ENCODE measurements around the gene SLC66A1.

SLC66A1 gene

GRCh38 chr1:19352839-19353238, 40.7 kb downstream of the SLC66A1 start:
- no peak overlapping the region for H3K4me3 ChIP-seq (ENCODE audit: low read depth, low read length)
- TF ChIP-seq POLR2A (IDR thresholded peaks at IDR 0.05; ENCODE audit: extremely low read depth, insufficient read length) = no peak
- TF ChIP-seq CTCF (IDR thresholded peaks at IDR 0.05; ENCODE audit: low read depth, low read length) = no peak
- no peak for TF ChIP-seq MYC (IDR thresholded peaks at IDR 0.05; ENCODE audit: low read depth, low read length)
- no peak for TF ChIP-seq MAX (IDR thresholded peaks at IDR 0.05; ENCODE audit: low read depth, low read length)
- no peak for DNase-seq (ENCODE audit: low read depth)

- no peak overlapping the region for H3K4me3 ChIP-seq (ENCODE audit: low read depth, low read length)
- no peak for DNase-seq (ENCODE audit: low read depth)
- no peak for TF ChIP-seq CTCF (IDR thresholded peaks at IDR 0.05; ENCODE audit: low read depth, low read length)
- TF ChIP-seq MYC (IDR thresholded peaks at IDR 0.05; ENCODE audit: low read depth, low read length) = no peak
- TF ChIP-seq MAX (IDR thresholded peaks at IDR 0.05; ENCODE audit: low read depth, low read length) = no peak
These were observed 41.5 kb downstream of the SLC66A1 start for GRCh38 chr1:19353596-19353995.

GRCh38 chr1:19354531-19354981, 42.4 kb downstream of the SLC66A1 start:
- no peak overlapping the region for H3K4me3 ChIP-seq (ENCODE audit: low read depth, low read length)
- TF ChIP-seq CTCF (IDR thresholded peaks at IDR 0.05; ENCODE audit: low read depth, low read length) (no peak), MAX (IDR thresholded peaks at IDR 0.05; ENCODE audit: low read depth, low read length) (no peak), MYC (IDR thresholded peaks at IDR 0.05; ENCODE audit: low read depth, low read length) (no peak)
- DNase-seq (ENCODE audit: low read depth) = no peak

GRCh38 chr1:19356266-19356665, 44.1 kb downstream of the SLC66A1 start:
- TF ChIP-seq MAX (IDR thresholded peaks at IDR 0.05; ENCODE audit: low read depth, low read length) = no peak
- TF ChIP-seq POLR2A (IDR thresholded peaks at IDR 0.05; ENCODE audit: extremely low read depth, insufficient read length) = no peak
- no peak for TF ChIP-seq CTCF (IDR thresholded peaks at IDR 0.05; ENCODE audit: low read depth, low read length)
- TF ChIP-seq MYC (IDR thresholded peaks at IDR 0.05; ENCODE audit: low read depth, low read length) = no peak
- DNase-seq (ENCODE audit: low read depth) = no peak

GRCh38 chr1:19357299-19357986, 45.3 kb downstream of the SLC66A1 start:
- TF ChIP-seq POLR2A (IDR thresholded peaks at IDR 0.05; ENCODE audit: extremely low read depth, insufficient read length) = no peak
- no peak for TF ChIP-seq MYC (IDR thresholded peaks at IDR 0.05; ENCODE audit: low read depth, low read length)
- no peak for TF ChIP-seq MAX (IDR thresholded peaks at IDR 0.05; ENCODE audit: low read depth, low read length)
- no peak for TF ChIP-seq CTCF (IDR thresholded peaks at IDR 0.05; ENCODE audit: low read depth, low read length)
- DNase-seq (ENCODE audit: low read depth) = no peak

More at GRCh38 chr1:19356266-19356665, 44.1 kb downstream of the SLC66A1 start:
- H3K4me3 ChIP-seq (ENCODE audit: low read depth, low read length) = no peak overlapping the region

More at GRCh38 chr1:19357299-19357986, 45.3 kb downstream of the SLC66A1 start:
- no peak overlapping the region for H3K4me3 ChIP-seq (ENCODE audit: low read depth, low read length)

Data from NB4 (cell line).